WTC11 (cell line): ENCODE results near the gene RPP40. TPM values are rescaled to one million over a fixed set of nuclear protein-coding genes. Genes with fewer than 3 reads are reported as not detected.

ENCODE experiments used
- ATAC-seq: fragments of 200-7000 bp; cut with Tn5 transposase; 2 replicates; pipeline ENCODE4 v1.10.0; 2021; ENCODE audit warnings: mild to moderate bottlenecking, moderate library complexity
- CTCF ChIA-PET: fragments of 300-600 bp; sonication (Branson Sonifier 250); formaldehyde crosslinking; loops from one replicate; lab custom pipeline; 2021; ENCODE audit warnings: antibody characterized with exemption; lab: Charles Lee
- POLR2A ChIA-PET: fragments of 350-600 bp; sonication (Branson Sonifier 250); formaldehyde crosslinking; loops from one replicate; lab custom pipeline; 2021; ENCODE audit warnings: antibody characterized with exemption; lab: Charles Lee
- DNase-seq: peaks from one replicate; pipeline ENCODE4 v3.0.0; 2021; ENCODE audit warnings: low spot score
- H3K27ac Mint-ChIP-seq: 2 replicates; pipeline ENCODE4 v1.8.0; 2021; ENCODE audit warnings: mixed read lengths
- H3K27me3 Mint-ChIP-seq: 2 replicates; pipeline ENCODE4 v1.8.0; 2021; ENCODE audit warnings: low read depth, mild to moderate bottlenecking, moderate library complexity, mixed read lengths
- H3K36me3 Mint-ChIP-seq: 2 replicates; pipeline ENCODE4 v1.8.0; 2021; ENCODE audit warnings: mixed read lengths
- H3K4me1 Mint-ChIP-seq: 2 replicates; pipeline ENCODE4 v1.8.0; 2022; ENCODE audit warnings: mixed read lengths
- H3K4me3 Mint-ChIP-seq: 2 replicates; pipeline ENCODE4 v1.8.0; 2021; ENCODE audit warnings: mild to moderate bottlenecking, moderate library complexity, mixed read lengths
- H3K9me3 Mint-ChIP-seq: 2 replicates; pipeline ENCODE4 v1.8.0; 2021; ENCODE audit warnings: mixed read lengths
- CBFB ChIP-seq: sonication (generic); formaldehyde crosslinking; IDR thresholded peaks from 2 replicates; pipeline ENCODE4 v1.8.1; 2022; ENCODE audit warnings: mild to moderate bottlenecking, low read depth, missing genetic modification reagents
- EMX1 ChIP-seq: fragments of 250-450 bp; sonication (Bioruptor Pico); IDR thresholded peaks from 2 replicates; pipeline ENCODE4 v1.8.0; 2021; ENCODE audit warnings: mild to moderate bottlenecking
- ESRRA ChIP-seq: sonication (generic); formaldehyde crosslinking; IDR thresholded peaks from 2 replicates; pipeline ENCODE4 v1.8.1; 2022; ENCODE audit warnings: mild to moderate bottlenecking, missing genetic modification reagents, borderline replicate concordance
- ETV6 ChIP-seq: sonication (generic); formaldehyde crosslinking; IDR thresholded peaks from 2 replicates; pipeline ENCODE4 v1.8.1; 2022; ENCODE audit warnings: mild to moderate bottlenecking, missing genetic modification reagents
- OVOL2 ChIP-seq: fragments of 250-450 bp; sonication (Bioruptor Pico); IDR thresholded peaks from 2 replicates; pipeline ENCODE4 v1.9.0; 2021; ENCODE audit warnings: mild to moderate bottlenecking, borderline replicate concordance
- SMAD4 ChIP-seq: sonication (generic); formaldehyde crosslinking; IDR thresholded peaks from 2 replicates; pipeline ENCODE4 v1.8.0; 2022; ENCODE audit warnings: mild to moderate bottlenecking, missing genetic modification reagents
- SP1 ChIP-seq: sonication (generic); formaldehyde crosslinking; conservative IDR thresholded peaks from 2 replicates; pipeline ENCODE4 v1.8.1; 2022; ENCODE audit warnings: missing genetic modification reagents
- TEAD1 ChIP-seq: sonication (generic); formaldehyde crosslinking; IDR thresholded peaks from 2 replicates; pipeline ENCODE4 v1.8.0; 2022; ENCODE audit warnings: mild to moderate bottlenecking, missing genetic modification reagents
- ZNF263 ChIP-seq: sonication (generic); formaldehyde crosslinking; IDR thresholded peaks from 2 replicates; pipeline ENCODE4 v1.8.1; 2022; ENCODE audit warnings: low read depth, mild to moderate bottlenecking, moderate library complexity, missing genetic modification reagents
- ZNF396 ChIP-seq: fragments of 250-450 bp; sonication (Bioruptor Pico); IDR thresholded peaks from 2 replicates; pipeline ENCODE4 v1.8.0; 2021; ENCODE audit warnings: mild to moderate bottlenecking, moderate library complexity, borderline replicate concordance
- ZNF416 ChIP-seq: fragments of 250-450 bp; sonication (Bioruptor Pico); IDR thresholded peaks from 2 replicates; pipeline ENCODE4 v1.9.0; 2021; ENCODE audit warnings: mild to moderate bottlenecking, inconsistent platforms
- ZNF423 ChIP-seq: fragments of 250-450 bp; sonication (Bioruptor Pico); IDR thresholded peaks from 2 replicates; pipeline ENCODE4 v2.1.2; 2022; ENCODE audit warnings: mild to moderate bottlenecking, moderate library complexity
- ZNF671 ChIP-seq: fragments of 250-450 bp; sonication (Bioruptor Pico); IDR thresholded peaks from 2 replicates; pipeline ENCODE4 v1.8.0; 2021; ENCODE audit warnings: mild to moderate bottlenecking
- total RNA-seq: library from RNA; stranded (reverse); gene quantifications from 3 replicates; pipeline ENCODE4 v1.2.3, GENCODE V29; 2021
- TF ChIP-seq, protein P1 (sequence below): sonication (generic); formaldehyde crosslinking; IDR thresholded peaks from 2 replicates; pipeline ENCODE4 v1.8.1; 2022; ENCODE audit warnings: low read depth, mild to moderate bottlenecking, moderate library complexity, missing genetic modification reagents, borderline replicate concordance
- TF ChIP-seq, protein P2 (sequence below): sonication (generic); formaldehyde crosslinking; IDR thresholded peaks from 2 replicates; pipeline ENCODE4 v1.8.0; 2022; ENCODE audit warnings: mild to moderate bottlenecking, missing genetic modification reagents
- TF ChIP-seq, protein P3 (sequence below): sonication (generic); formaldehyde crosslinking; conservative IDR thresholded peaks from 2 replicates; pipeline ENCODE4 v1.8.1; 2023; ENCODE audit warnings: mild to moderate bottlenecking, low read depth, missing genetic modification reagents, moderate library complexity
- TF ChIP-seq, protein P4 (sequence below): sonication (generic); formaldehyde crosslinking; IDR thresholded peaks from 2 replicates; pipeline ENCODE4 v1.8.0; 2022; ENCODE audit warnings: mild to moderate bottlenecking, missing genetic modification reagents

RPP40 gene
- total RNA-seq, 1 experiment from 2014 or later = 12.2 TPM

DNA sequence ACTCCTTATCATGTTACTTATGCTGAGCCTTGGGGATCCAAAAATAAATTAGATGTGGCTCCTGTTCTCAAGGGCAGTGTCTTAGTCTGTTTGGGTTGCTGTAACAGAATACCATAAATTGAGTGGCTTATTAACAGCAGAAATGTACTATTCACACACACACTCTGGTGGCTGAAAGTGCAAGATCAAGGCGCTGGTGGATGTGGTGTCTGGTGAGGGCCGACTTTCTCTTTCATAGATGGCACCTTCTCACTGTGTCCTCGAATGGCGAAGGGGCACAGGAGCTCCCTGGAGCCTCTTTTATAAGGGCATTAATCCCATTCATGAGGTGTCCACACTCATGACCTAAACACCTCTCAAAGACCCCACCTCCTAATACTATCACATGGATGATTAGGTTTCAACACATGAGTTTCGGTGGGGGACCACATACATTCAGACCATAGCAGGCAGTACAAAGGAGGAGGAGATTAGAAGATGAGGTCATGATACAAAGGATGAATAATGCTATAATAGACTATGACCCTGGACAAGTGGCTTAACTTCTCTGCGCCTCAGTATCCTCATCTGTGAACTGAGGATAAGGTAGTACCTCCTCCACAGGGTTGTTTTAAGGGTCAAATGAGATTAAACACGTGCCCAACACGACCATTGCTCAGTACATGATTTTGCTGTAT, 34.1 kb downstream of the RPP40 start:
- H3K36me3 Mint-ChIP-seq = no peaks in the 10 kb centered on the region
- H3K27me3 Mint-ChIP-seq = no peaks in the 10 kb centered on the region; the same call in 1 of the 2 replicates
- no peaks in the 10 kb centered on the region for H3K9me3 Mint-ChIP-seq
- H3K4me3 Mint-ChIP-seq = no peak overlapping the region
- TF ChIP-seq, protein P1, sequence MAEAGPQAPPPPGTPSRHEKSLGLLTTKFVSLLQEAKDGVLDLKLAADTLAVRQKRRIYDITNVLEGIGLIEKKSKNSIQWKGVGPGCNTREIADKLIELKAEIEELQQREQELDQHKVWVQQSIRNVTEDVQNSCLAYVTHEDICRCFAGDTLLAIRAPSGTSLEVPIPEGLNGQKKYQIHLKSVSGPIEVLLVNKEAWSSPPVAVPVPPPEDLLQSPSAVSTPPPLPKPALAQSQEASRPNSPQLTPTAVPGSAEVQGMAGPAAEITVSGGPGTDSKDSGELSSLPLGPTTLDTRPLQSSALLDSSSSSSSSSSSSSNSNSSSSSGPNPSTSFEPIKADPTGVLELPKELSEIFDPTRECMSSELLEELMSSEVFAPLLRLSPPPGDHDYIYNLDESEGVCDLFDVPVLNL (CRISPR knock-in tag) = no peak
- TF ChIP-seq ETV6 (no peak), TEAD1 (CRISPR knock-in tag) (no peak), EMX1 (no peak), ZNF263 (CRISPR knock-in tag) (no peak), ZNF416 (CRISPR knock-in tag) (no peak), ZNF423 (CRISPR knock-in tag) (no peak), SP1 (CRISPR knock-in tag) (no peak), ESRRA (no peak)
- TF ChIP-seq, protein P2, sequence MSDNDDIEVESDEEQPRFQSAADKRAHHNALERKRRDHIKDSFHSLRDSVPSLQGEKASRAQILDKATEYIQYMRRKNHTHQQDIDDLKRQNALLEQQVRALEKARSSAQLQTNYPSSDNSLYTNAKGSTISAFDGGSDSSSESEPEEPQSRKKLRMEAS (CRISPR knock-in tag) = no peak
- TF ChIP-seq, protein P3, sequence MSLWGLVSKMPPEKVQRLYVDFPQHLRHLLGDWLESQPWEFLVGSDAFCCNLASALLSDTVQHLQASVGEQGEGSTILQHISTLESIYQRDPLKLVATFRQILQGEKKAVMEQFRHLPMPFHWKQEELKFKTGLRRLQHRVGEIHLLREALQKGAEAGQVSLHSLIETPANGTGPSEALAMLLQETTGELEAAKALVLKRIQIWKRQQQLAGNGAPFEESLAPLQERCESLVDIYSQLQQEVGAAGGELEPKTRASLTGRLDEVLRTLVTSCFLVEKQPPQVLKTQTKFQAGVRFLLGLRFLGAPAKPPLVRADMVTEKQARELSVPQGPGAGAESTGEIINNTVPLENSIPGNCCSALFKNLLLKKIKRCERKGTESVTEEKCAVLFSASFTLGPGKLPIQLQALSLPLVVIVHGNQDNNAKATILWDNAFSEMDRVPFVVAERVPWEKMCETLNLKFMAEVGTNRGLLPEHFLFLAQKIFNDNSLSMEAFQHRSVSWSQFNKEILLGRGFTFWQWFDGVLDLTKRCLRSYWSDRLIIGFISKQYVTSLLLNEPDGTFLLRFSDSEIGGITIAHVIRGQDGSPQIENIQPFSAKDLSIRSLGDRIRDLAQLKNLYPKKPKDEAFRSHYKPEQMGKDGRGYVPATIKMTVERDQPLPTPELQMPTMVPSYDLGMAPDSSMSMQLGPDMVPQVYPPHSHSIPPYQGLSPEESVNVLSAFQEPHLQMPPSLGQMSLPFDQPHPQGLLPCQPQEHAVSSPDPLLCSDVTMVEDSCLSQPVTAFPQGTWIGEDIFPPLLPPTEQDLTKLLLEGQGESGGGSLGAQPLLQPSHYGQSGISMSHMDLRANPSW (CRISPR knock-in tag) = no peak
- TF ChIP-seq, all 79 proteins: peak for 0
- POLR2A ChIA-PET = no interaction called here
- DNase-seq (no peak), ATAC-seq (no peak)
- Mint-ChIP-seq H3K27ac (no peak overlapping the region), H3K4me1 (peaks cover 30% of the 10 kb centered on the region)
- CTCF ChIA-PET = interaction anchor here (0.6 kb wide), 1 partner anchor 233 kb away, joined by 3 read pairs; no protein-coding TSS in a partner anchor

DNA sequence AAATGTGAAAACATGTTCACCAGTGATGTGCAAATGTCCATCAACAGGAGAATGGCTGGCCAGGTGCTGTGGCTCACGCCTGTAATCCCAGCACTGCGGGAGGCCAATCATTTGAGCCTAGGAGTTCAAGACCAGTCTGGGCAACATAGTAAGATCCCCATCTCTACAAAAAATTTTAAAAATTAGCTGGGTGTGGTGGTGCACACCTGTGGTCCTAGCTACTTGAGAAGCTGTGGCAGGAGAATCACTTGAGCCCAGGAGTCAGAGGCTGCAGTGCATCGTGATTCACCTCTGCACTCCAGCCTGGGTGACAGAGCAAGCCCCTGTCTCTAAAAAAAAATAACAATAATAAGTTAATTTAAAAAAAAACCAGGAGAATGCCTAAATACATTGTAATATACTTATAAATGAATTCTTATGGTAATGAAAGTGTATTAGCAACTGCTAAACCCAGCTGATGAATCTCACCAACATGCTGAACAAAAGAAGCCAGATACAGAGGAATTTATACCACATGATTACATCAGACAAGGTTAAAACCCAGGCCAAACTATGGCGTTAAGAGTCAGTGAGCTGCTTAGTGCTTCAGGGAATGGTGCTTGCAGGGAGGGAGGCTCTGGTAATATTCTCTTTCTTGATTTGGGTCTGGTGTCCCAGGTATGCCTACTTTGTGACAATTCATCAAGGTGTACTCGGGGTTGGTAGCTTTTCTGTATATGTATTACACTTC, 36.4 kb downstream of the RPP40 start:
- no peak for DNase-seq
- no peaks in the 10 kb centered on the region for H3K36me3 Mint-ChIP-seq
- POLR2A ChIA-PET = no interaction called here

More for the DNA sequence above, 36.4 kb downstream of the RPP40 start:
- H3K27ac Mint-ChIP-seq = no peak overlapping the region
- peaks cover 12% of the 10 kb centered on the region for H3K4me1 Mint-ChIP-seq
- TF ChIP-seq ZNF263 (CRISPR knock-in tag) (no peak), OVOL2 (no peak), ZNF396 (CRISPR knock-in tag) (no peak), SMAD4 (no peak), CBFB (CRISPR knock-in tag) (no peak), ZNF671 (CRISPR knock-in tag) (no peak), TEAD1 (CRISPR knock-in tag) (no peak), EMX1 (no peak)
- TF ChIP-seq, protein P4, sequence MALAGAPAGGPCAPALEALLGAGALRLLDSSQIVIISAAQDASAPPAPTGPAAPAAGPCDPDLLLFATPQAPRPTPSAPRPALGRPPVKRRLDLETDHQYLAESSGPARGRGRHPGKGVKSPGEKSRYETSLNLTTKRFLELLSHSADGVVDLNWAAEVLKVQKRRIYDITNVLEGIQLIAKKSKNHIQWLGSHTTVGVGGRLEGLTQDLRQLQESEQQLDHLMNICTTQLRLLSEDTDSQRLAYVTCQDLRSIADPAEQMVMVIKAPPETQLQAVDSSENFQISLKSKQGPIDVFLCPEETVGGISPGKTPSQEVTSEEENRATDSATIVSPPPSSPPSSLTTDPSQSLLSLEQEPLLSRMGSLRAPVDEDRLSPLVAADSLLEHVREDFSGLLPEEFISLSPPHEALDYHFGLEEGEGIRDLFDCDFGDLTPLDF (CRISPR knock-in tag) = no peak
- no peak overlapping the region for H3K4me3 Mint-ChIP-seq
- CTCF ChIA-PET = no interaction called here
- H3K27me3 Mint-ChIP-seq = no peaks in the 10 kb centered on the region; the same call in 1 of the 2 replicates
- no peaks in the 10 kb centered on the region for H3K9me3 Mint-ChIP-seq
- no peak for ATAC-seq
